HuH-7.5 (cell line): ENCODE results near the gene GDI1.

Experiments
- DNase-seq: peaks from one replicate; pipeline ENCODE4 v3.0.0; 2011; ENCODE audit warnings: low spot score

Gene GDI1

GRCh38 chrX:154462396-154462795 lies 25.4 kb downstream of the GDI1 start:
- no peak for DNase-seq

- no peak for DNase-seq
These were observed 26.8 kb downstream of the GDI1 start for GRCh38 chrX:154463611-154464220.

DNA sequence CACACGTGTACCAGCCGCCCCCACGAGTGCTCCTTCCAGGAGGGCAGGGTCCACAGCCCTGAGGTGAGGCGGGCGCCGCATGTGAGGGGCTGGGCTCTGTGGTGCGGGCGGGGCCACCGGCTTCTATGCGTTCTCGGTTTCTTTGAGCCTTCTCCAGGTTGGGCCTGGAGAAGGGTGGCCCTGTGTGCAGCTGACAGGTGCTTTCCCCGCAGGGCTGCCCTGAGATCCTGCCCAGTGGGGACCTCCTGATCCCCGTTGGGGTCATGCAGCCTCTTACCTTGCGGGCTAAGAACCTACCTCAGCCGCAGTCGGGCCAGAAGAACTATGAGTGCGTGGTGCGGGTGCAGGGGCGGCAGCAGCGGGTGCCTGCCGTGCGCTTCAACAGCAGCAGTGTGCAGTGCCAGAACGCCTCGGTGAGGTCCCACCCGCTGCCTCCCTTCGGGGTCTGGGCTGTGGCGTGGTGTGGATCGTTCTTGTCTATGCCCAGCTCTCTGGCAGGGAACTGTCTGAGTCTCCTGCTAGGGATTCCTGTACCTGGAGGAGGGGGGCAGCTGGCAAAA lies 27.9 kb downstream of the GDI1 start:
- DNase-seq, result no peak

GRCh38 chrX:154465601-154466000 lies 28.6 kb downstream of the GDI1 start:
- DNase-seq, result no peak

DNA sequence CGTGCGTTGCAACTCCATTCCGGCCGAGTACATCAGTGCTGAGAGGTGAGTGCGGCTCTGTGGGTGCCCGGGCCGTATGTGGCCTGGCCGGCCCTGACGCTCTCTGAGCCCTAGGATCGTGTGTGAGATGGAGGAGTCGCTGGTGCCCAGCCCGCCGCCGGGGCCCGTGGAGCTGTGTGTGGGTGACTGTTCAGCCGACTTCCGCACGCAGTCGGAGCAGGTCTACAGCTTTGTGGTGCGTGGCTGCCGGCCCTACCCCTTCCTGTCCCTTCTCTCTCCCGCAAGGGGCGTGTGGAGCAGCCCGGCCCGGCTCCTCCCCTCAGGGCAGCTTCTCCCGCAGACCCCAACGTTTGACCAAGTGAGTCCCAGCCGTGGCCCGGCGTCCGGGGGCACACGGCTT lies 29.1 kb downstream of the GDI1 start:
- DNase-seq, result no peak

DNA sequence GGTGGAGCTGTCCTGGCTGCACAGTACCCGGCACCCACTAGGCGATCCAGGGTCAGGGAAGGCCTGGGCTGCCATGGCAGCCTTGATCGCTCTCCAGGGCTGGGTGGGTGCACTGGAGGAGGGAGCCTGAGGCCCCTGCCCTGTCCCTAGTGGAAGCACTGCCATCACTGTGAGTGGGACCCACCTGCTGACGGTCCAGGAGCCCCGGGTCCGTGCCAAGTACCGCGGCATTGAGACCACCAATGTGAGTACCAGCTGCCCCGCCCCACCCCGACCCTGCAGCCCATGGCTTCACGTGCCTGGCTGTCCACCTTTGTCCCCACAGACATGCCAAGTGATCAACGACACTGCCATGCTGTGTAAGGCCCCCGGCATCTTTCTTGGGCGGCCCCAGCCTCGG lies 30.0 kb downstream of the GDI1 start:
- DNase-seq, result no peak

DNA sequence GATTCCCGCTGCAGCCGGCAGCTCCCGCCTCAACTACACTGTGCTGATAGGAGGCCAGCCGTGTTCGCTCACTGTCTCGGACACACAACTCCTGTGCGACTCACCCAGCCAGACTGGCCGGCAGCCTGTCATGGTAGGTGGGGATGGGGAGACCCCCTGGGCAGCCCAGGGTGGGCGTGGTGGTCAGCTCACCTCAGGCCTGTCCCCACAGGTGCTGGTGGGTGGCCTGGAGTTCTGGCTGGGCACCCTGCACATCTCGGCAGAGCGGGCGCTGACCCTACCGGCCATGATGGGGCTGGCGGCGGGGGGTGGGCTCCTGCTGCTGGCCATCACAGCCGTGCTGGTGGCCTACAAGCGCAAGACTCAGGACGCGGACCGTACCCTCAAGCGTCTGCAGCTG lies 30.6 kb downstream of the GDI1 start:
- DNase-seq, result no peak

DNA sequence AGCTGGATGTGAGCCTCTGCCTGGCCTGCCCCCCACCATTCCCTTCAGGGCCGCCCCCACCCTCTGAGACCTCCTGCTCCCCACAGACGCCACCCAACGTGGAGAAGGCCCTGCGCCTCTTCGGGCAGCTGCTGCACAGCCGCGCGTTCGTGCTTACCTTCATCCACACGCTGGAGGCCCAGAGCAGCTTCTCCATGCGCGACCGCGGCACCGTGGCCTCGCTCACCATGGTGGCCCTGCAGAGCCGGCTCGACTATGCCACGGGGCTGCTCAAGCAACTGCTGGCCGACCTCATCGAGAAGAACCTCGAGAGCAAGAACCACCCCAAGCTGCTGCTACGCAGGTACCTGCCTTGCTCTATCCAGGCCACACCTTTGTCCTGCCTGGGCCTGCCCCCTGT lies 31.3 kb downstream of the GDI1 start:
- no peak for DNase-seq

GRCh38 chrX:154469114-154469513 lies 32.2 kb downstream of the GDI1 start:
- no peak for DNase-seq

- DNase-seq, result no peak
These were observed 32.9 kb downstream of the GDI1 start for GRCh38 chrX:154469880-154470279.

GRCh38 chrX:154470434-154470833 lies 33.5 kb downstream of the GDI1 start:
- DNase-seq, result no peak

GRCh38 chrX:154470914-154471568 lies 34.1 kb downstream of the GDI1 start:
- DNase-seq, result no peak

- DNase-seq, result no peak
These were observed 35.1 kb downstream of the GDI1 start for GRCh38 chrX:154471839-154472684.

- DNase-seq, result no peak
These were observed 36.0 kb downstream of the GDI1 start for GRCh38 chrX:154472685-154473632.

GRCh38 chrX:154473683-154474082 lies 36.7 kb downstream of the GDI1 start:
- DNase-seq, result no peak

DNA sequence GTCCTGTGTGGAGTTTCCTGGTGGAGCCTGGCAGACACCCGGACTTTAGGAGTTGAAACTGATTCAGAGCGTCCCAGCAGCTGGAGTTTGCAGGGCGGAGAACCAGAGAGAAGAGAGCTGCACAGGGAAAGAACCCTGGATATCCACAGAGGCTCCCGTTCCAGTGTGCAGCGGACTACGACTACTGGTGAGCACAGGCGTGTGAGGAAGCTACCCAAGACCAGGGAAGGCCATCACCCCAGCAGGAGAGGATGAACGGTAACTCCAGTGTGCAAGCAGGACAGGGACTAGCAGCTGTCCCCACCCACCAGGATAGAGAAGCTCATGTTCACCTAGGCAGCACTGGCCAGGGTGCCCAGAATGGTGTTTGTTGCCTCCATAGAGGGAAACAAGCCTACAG lies 39.9 kb downstream of the GDI1 start:
- DNase-seq, result no peak

DNA sequence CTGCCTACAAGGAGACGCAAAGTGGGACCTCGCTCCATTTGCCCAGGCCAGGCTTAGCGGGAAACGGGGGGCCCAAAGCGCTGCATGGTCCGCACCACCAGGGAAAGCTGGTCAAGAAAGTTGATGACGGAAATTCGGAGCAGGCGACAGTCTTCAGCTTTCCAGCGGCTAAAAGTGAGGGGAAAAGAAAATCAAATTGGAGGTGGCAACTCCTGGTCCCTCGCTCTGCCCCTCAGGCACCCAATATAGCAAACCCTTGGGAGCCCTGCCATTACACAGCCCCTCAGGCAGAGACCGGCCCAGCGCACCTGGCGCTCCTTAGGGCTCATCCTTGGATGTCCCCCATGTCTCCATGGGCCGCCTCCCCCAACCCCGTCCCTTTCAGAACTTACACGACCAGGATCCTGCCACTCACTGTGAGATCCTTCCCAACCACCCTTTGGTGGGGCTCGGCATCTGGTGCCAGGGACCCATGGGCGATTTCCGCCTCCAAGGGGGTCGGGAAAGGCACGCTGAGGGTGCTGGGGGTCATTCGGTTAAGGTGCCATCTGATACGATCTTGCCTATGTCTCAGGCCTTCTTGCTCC lies 41.0 kb downstream of the GDI1 start:
- no peak for DNase-seq

GRCh38 chrX:154478728-154479622 lies 42.0 kb downstream of the GDI1 start, which contains the start of gene LAGE3:
Gene LAGE3 (minus strand): TSS chrX:154479281. CDS start chrX:154478915, 366 bp downstream.
- peak; percentile 82 for DNase-seq

DNA sequence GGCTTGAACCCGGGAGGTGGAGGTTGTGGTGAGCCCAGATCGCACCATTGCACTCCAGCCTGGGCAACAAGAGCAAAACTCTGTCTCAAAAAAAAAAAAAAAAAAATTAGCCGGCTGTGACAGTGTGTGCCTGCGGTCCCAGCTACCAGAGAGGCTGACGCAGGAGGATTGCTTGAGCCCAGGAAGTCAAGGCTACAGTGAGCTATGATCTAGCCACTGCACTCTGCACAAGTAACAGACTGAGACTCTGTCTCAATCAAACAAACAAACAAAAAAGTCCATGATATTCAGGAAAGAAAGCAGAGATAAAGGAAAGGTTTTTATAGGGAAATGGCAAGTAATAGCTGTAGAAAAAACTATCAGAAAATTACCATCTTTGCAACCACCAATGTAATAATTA lies 44.2 kb downstream of the GDI1 start:
- DNase-seq, result no peak

- no peak for DNase-seq
These were observed 45.1 kb downstream of the GDI1 start for GRCh38 chrX:154481911-154482601.
